HEK293 (cell line): Measurements from ENCODE around the gene SLC22A4.

Experiments used
- CTCF ChIP-seq: fragments of 450-650 bp; formaldehyde crosslinking; IDR thresholded peaks from 2 replicates; pipeline ENCODE4 v1.5.1; 2016; ENCODE audit warnings: missing biosample characterization, missing genetic modification characterization
- HOXD13 ChIP-seq: sonication (generic); formaldehyde crosslinking; IDR thresholded peaks from 2 replicates; pipeline ENCODE4 v1.8.0; 2022; ENCODE audit warnings: missing genetic modification reagents, borderline replicate concordance
- TRIM28 ChIP-seq: IDR thresholded peaks from 2 replicates; pipeline ENCODE4 v1.6.1; 2011; ENCODE audit warnings: low read length, control low read depth, borderline replicate concordance
- YY1 ChIP-seq: fragments of 450-650 bp; formaldehyde crosslinking; IDR thresholded peaks from 2 replicates; pipeline ENCODE4 v1.5.1; 2018; ENCODE audit warnings: missing biosample characterization, missing genetic modification characterization
- ZNF202 ChIP-seq: fragments of 450-650 bp; formaldehyde crosslinking; IDR thresholded peaks from 2 replicates; pipeline ENCODE4 v1.5.1; 2016; ENCODE audit warnings: missing biosample characterization, missing genetic modification characterization, borderline replicate concordance
- ZNF350 ChIP-seq: fragments of 450-650 bp; formaldehyde crosslinking; IDR thresholded peaks from 2 replicates; pipeline ENCODE4 v1.5.0; 2017; ENCODE audit warnings: missing biosample characterization, mild to moderate bottlenecking, missing genetic modification characterization
- ZNF423 ChIP-seq: fragments of 450-650 bp; formaldehyde crosslinking; IDR thresholded peaks from 2 replicates; pipeline ENCODE4 v1.5.1; 2016; ENCODE audit warnings: missing biosample characterization, missing genetic modification characterization
- ZNF530 ChIP-seq: fragments of 450-650 bp; formaldehyde crosslinking; IDR thresholded peaks from 2 replicates; pipeline ENCODE4 v1.5.1; 2016; ENCODE audit warnings: low read depth, missing biosample characterization, missing genetic modification characterization
- ZSCAN4 ChIP-seq: fragments of 450-650 bp; formaldehyde crosslinking; IDR thresholded peaks from 2 replicates; pipeline ENCODE4 v1.5.1; 2017; ENCODE audit warnings: missing biosample characterization, missing genetic modification characterization
- TF ChIP-seq, protein P1 (sequence below): fragments of 450-650 bp; formaldehyde crosslinking; IDR thresholded peaks from 2 replicates; pipeline ENCODE4 v1.5.1; 2016; ENCODE audit warnings: missing biosample characterization, missing genetic modification characterization
- TF ChIP-seq, protein P2 (sequence below): sonication (generic); formaldehyde crosslinking; IDR thresholded peaks from 2 replicates; pipeline ENCODE4 v1.8.1; 2022; ENCODE audit warnings: mild to moderate bottlenecking, moderate library complexity, missing genetic modification reagents
- TF ChIP-seq, protein P3 (sequence below): fragments of 450-650 bp; formaldehyde crosslinking; IDR thresholded peaks from 2 replicates; pipeline ENCODE4 v1.5.1; 2017; ENCODE audit warnings: missing biosample characterization, missing genetic modification characterization

DNA sequence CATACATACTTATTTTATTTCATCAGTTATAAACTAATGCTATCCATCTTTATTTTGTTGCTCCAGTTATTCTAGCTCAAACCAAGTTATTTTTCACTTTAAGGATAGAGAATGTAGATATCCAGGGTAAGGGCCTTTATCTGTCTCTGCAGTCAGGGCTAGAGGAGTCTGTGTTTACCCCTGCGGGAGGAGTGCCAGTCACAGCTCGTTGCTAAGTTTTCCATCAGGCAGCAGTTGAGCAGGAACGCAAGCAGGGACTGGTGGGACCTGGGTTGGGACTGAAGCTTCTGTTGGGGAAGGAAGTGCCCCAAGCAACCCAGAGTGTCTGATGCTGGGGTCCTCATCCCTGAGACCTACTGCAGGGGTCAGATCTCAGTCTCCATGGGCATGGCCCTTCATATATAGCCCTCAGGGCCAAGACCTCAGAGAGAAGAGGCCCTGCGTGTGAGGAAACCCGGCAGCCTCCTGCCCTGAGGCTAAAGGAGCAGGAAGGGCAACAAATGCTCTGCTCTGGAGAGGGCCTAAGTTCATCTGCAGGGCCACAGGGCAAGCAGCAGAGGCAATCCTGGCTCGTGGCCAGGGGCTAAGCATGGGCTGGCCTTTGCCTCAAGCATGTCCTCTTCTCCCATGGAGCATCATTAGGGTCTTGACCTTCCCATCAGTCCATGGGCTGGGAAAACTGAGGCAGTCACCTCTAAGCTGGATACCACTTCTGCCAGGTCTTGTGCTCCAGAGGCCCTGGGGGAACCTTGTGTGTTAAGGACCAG is 6.6 kb downstream of the SLC22A4 start:
- TF ChIP-seq HOXD13 (CRISPR knock-in tag) = no peak
- TF ChIP-seq ZNF530 = no peak
- TF ChIP-seq, protein P1, sequence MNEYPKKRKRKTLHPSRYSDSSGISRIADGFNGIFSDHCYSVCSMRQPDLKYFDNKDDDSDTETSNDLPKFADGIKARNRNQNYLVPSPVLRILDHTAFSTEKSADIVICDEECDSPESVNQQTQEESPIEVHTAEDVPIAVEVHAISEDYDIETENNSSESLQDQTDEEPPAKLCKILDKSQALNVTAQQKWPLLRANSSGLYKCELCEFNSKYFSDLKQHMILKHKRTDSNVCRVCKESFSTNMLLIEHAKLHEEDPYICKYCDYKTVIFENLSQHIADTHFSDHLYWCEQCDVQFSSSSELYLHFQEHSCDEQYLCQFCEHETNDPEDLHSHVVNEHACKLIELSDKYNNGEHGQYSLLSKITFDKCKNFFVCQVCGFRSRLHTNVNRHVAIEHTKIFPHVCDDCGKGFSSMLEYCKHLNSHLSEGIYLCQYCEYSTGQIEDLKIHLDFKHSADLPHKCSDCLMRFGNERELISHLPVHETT (tag by site-specific recombination) = no peak
- no peak for TF ChIP-seq ZNF350 (tag by site-specific recombination)
- no peak for TF ChIP-seq CTCF (tag by site-specific recombination)
- TF ChIP-seq YY1 (tag by site-specific recombination) = no peak
- TF ChIP-seq TRIM28 = no peak
- no peak for TF ChIP-seq ZNF423 (tag by site-specific recombination)
- TF ChIP-seq, protein P2, sequence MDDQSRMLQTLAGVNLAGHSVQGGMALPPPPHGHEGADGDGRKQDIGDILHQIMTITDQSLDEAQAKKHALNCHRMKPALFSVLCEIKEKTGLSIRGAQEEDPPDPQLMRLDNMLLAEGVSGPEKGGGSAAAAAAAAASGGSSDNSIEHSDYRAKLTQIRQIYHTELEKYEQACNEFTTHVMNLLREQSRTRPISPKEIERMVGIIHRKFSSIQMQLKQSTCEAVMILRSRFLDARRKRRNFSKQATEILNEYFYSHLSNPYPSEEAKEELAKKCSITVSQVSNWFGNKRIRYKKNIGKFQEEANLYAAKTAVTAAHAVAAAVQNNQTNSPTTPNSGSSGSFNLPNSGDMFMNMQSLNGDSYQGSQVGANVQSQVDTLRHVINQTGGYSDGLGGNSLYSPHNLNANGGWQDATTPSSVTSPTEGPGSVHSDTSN (CRISPR knock-in tag) = no peak
- TF ChIP-seq, protein P3, sequence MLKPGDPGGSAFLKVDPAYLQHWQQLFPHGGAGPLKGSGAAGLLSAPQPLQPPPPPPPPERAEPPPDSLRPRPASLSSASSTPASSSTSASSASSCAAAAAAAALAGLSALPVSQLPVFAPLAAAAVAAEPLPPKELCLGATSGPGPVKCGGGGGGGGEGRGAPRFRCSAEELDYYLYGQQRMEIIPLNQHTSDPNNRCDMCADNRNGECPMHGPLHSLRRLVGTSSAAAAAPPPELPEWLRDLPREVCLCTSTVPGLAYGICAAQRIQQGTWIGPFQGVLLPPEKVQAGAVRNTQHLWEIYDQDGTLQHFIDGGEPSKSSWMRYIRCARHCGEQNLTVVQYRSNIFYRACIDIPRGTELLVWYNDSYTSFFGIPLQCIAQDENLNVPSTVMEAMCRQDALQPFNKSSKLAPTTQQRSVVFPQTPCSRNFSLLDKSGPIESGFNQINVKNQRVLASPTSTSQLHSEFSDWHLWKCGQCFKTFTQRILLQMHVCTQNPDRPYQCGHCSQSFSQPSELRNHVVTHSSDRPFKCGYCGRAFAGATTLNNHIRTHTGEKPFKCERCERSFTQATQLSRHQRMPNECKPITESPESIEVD (tag by site-specific recombination) = no peak
- no peak for TF ChIP-seq ZSCAN4 (tag by site-specific recombination)
- no peak for TF ChIP-seq ZNF202 (tag by site-specific recombination)
